Measurements from ENCODE around the gene SNCAIP.
"Not testable (repeated sequence)": the region's sequence is repeated elsewhere in the genome, so short reads cannot be mapped to it uniquely, and the experiment has no call there.

The SNCAIP gene

GRCh38 chr5:122314036-122314435 is 2.0 kb downstream of the SNCAIP start:
- no peak for DNase-seq (ENCODE audit: low read depth in 2 of 2)

- DNase-seq (ENCODE audit: low read depth in 2 of 2): no peak
Observed at GRCh38 chr5:122315521-122315920, 3.5 kb downstream of the SNCAIP start.

GRCh38 chr5:122316656-122317055 is 4.6 kb downstream of the SNCAIP start:
- DNase-seq (ENCODE audit: low read depth in 2 of 2): no peak

- DNase-seq (ENCODE audit: low read depth in 2 of 2): no peak
Observed at GRCh38 chr5:122319897-122320296, 7.9 kb downstream of the SNCAIP start.

- no peak for DNase-seq (ENCODE audit: low read depth in 2 of 2)
Observed at GRCh38 chr5:122321921-122322320, 9.9 kb downstream of the SNCAIP start.

GRCh38 chr5:122322801-122323548 is 10.9 kb downstream of the SNCAIP start:
- no peak for DNase-seq (ENCODE audit: low read depth in 2 of 2)

GRCh38 chr5:122323738-122324137 is 11.7 kb downstream of the SNCAIP start:
- DNase-seq (ENCODE audit: low read depth in 2 of 2): no peak

GRCh38 chr5:122327110-122327509 is 15.1 kb downstream of the SNCAIP start:
- no peak for DNase-seq (ENCODE audit: low read depth in 2 of 2)

GRCh38 chr5:122330881-122331280 is 18.8 kb downstream of the SNCAIP start:
- no peak for DNase-seq (ENCODE audit: low read depth in 2 of 2)

- DNase-seq (ENCODE audit: low read depth in 2 of 2): no peak
Observed at GRCh38 chr5:122332599-122333555, 20.8 kb downstream of the SNCAIP start.

GRCh38 chr5:122333564-122333963 is 21.5 kb downstream of the SNCAIP start:
- DNase-seq (ENCODE audit: low read depth in 2 of 2): no peak

GRCh38 chr5:122339591-122339990 is 27.6 kb downstream of the SNCAIP start:
- no peak for DNase-seq (ENCODE audit: low read depth in 2 of 2)

GRCh38 chr5:122341087-122341486 is 29.1 kb downstream of the SNCAIP start:
- DNase-seq (ENCODE audit: low read depth in 2 of 2): no peak

- no peak for DNase-seq (ENCODE audit: low read depth in 2 of 2)
Observed at GRCh38 chr5:122342256-122342655, 30.2 kb downstream of the SNCAIP start.

- DNase-seq (ENCODE audit: low read depth in 2 of 2): no peak
Observed at GRCh38 chr5:122346897-122347581, 35.0 kb downstream of the SNCAIP start.

- no peak for DNase-seq (ENCODE audit: low read depth in 2 of 2)
Observed at GRCh38 chr5:122350496-122350895, 38.5 kb downstream of the SNCAIP start.

GRCh38 chr5:122351416-122352157 is 39.5 kb downstream of the SNCAIP start:
- no peak for DNase-seq (ENCODE audit: low read depth in 2 of 2)

- no peak for DNase-seq (ENCODE audit: low read depth in 2 of 2)
Observed at GRCh38 chr5:122352331-122352730, 40.3 kb downstream of the SNCAIP start.

GRCh38 chr5:122353361-122353760 is 41.3 kb downstream of the SNCAIP start:
- not testable (repeated sequence) for DNase-seq (ENCODE audit: low read depth in 2 of 2)

GRCh38 chr5:122354293-122354692 is 42.3 kb downstream of the SNCAIP start:
- no peak for DNase-seq (ENCODE audit: low read depth in 2 of 2)

- no peak for DNase-seq (ENCODE audit: low read depth in 2 of 2)
Observed at GRCh38 chr5:122355324-122355723, 43.3 kb downstream of the SNCAIP start.

All from stimulated activated CD8-positive, alpha-beta memory T cell treated with anti-CD3 and anti-CD28 coated beads, Interleukin-15, amount 100 ng/mL, for 4 hours (primary cell).